Thyroid gland (tissue), 4 donors: ENCODE data around the gene HEPACAM. TPM values are rescaled to one million over a fixed set of nuclear protein-coding genes. Genes with fewer than 3 reads are reported as not detected.
A peak's percentile ranks its signal among the peaks of the same experiment; 100 is the strongest.

ENCODE experiments used
- DNase-seq, 2 donors: peaks; one replicate each; pipeline ENCODE4 v3.0.0-alpha.2; 2019
- H3K27ac ChIP-seq, 3 donors: fragments of 200-600 bp; sonication (generic); 1 replicate in 2 of 3; 2 replicates in 1 of 3; pipeline ENCODE4 v1.5.1; 2016 to 2019; ENCODE audit warnings: mild to moderate bottlenecking in 1 of 3, moderate library complexity in 1 of 3
- H3K27me3 ChIP-seq: fragments of 200-600 bp; sonication (generic); one replicate; pipeline ENCODE4 v1.5.1; 2019
- H3K36me3 ChIP-seq, 2 donors: fragments of 200-600 bp; sonication (generic); one replicate each; pipeline ENCODE4 v1.5.1; 2016 to 2019
- H3K4me1 ChIP-seq, 2 donors: fragments of 200-600 bp; sonication (generic); one replicate each; pipeline ENCODE4 v1.5.1; 2017 to 2019
- H3K4me3 ChIP-seq, 3 donors: fragments of 200-600 bp; sonication (generic); replicated peaks in 1 of 3; 1 replicate in 2 of 3; 2 replicates in 1 of 3; pipeline ENCODE4 v1.5.1; 2016; ENCODE audit warnings: mild to moderate bottlenecking in 1 of 3
- H3K9me3 ChIP-seq: fragments of 200-600 bp; sonication (generic); one replicate; pipeline ENCODE4 v1.5.1; 2017
- POLR2A ChIP-seq, 2 donors: fragments of 450-650 bp; IDR thresholded peaks; one replicate each; pipeline ENCODE4 v1.6.1; 2017; ENCODE audit warnings: antibody characterized with exemption in 2 of 2, mild to moderate bottlenecking in 2 of 2, moderate library complexity in 1 of 2
- WGBS, 2 donors: methylation state at CpG; one replicate each; pipeline ENCODE4 v1.1.5; 2017; 5-methylcytosine and 5-hydroxymethylcytosine counted together
- intact Hi-C: fragments of 100-400 bp; cut with DNase I; formaldehyde crosslinking; loops from one replicate; pipeline ENCODE4 v1.15.1; 2023
- total RNA-seq, 4 donors: library from RNA; depleted of rRNA; stranded (reverse); fragments of >200 nt; gene quantifications; one replicate each; pipeline ENCODE4 v1.2.3, GENCODE V29; 2016
- TF ChIP-seq, protein P1 (sequence below), 6 experiments: fragments of 200-600 bp in 3 of 6; fragments of 450-650 bp in 3 of 6; sonication (generic) in 3 of 6; IDR thresholded peaks; one replicate each; pipeline ENCODE4 v1.5.1; 2016 to 2019; ENCODE audit warnings: antibody characterized with exemption in 6 of 6, mild to moderate bottlenecking in 2 of 6, inconsistent platforms in 1 of 6, moderate library complexity in 1 of 6

The HEPACAM gene
- total RNA-seq, 4 donors from 2014 or later: 0.27 to 1.1 (median 0.45) TPM; not detected in 1

- H3K9me3 ChIP-seq: no peaks in the 10 kb centered on the region
- no peak overlapping the region for H3K27ac ChIP-seq
- 23 to 24% methylated on average over 5 of the region's 5 CpGs for WGBS, 2 donors
- H3K27me3 ChIP-seq: no peaks in the 10 kb centered on the region
- no peak for DNase-seq
- no peaks in the 10 kb centered on the region for H3K36me3 ChIP-seq
- no peaks in the 10 kb centered on the region for H3K4me1 ChIP-seq
- no peak overlapping the region for H3K4me3 ChIP-seq
- intact Hi-C loops: no loop called here
- TF ChIP-seq, protein P1, sequence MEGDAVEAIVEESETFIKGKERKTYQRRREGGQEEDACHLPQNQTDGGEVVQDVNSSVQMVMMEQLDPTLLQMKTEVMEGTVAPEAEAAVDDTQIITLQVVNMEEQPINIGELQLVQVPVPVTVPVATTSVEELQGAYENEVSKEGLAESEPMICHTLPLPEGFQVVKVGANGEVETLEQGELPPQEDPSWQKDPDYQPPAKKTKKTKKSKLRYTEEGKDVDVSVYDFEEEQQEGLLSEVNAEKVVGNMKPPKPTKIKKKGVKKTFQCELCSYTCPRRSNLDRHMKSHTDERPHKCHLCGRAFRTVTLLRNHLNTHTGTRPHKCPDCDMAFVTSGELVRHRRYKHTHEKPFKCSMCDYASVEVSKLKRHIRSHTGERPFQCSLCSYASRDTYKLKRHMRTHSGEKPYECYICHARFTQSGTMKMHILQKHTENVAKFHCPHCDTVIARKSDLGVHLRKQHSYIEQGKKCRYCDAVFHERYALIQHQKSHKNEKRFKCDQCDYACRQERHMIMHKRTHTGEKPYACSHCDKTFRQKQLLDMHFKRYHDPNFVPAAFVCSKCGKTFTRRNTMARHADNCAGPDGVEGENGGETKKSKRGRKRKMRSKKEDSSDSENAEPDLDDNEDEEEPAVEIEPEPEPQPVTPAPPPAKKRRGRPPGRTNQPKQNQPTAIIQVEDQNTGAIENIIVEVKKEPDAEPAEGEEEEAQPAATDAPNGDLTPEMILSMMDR (IDR thresholded peaks at IDR 0.05): peak in 5 of 6 experiments; percentile 19 to 77 (median 61)
- TF ChIP-seq POLR2A (IDR thresholded peaks at IDR 0.05): no peak
These were observed 26.2 kb upstream of the HEPACAM start for GRCh38 chr11:124961972-124962609.

DNA sequence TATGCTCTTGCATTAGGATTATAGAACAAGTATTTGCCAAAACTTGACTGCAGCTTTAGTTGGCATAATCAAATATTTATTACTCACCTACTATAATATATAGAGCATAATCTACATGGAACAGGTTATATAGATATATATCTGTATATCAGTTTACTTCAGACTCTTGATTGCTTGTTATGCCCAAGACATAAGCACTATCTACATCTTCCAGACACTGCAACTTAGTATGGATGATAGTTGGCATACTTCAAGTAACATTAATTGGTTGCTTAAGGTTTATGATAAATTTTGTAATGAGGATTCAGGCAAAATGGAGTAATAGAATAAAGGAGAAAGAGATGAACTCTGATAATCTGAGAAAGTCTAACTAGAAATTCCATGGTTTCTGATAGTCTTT lies 19.2 kb upstream of the HEPACAM start:
- Histone ChIP-seq H3K27ac (no peak overlapping the region), H3K27me3 (no peaks in the 10 kb centered on the region), H3K9me3 (no peaks in the 10 kb centered on the region), H3K4me3 (no peak overlapping the region), H3K36me3 (no peaks in the 10 kb centered on the region), H3K4me1 (peaks cover 9 to 12% of the 10 kb centered on the region in 2 donors)
- intact Hi-C loops: loop anchor here (10.0 kb wide), 1 partner anchor 190 kb away; no protein-coding TSS in a partner anchor
- TF ChIP-seq, protein P1 (IDR thresholded peaks at IDR 0.05): no peak
- no peak for TF ChIP-seq POLR2A (IDR thresholded peaks at IDR 0.05)
- no peak for DNase-seq

GRCh38 chr11:124954590-124954955 lies 18.7 kb upstream of the HEPACAM start:
- no peak for TF ChIP-seq POLR2A (IDR thresholded peaks at IDR 0.05)
- TF ChIP-seq, protein P1 (IDR thresholded peaks at IDR 0.05): no peak
- Histone ChIP-seq H3K36me3 (no peaks in the 10 kb centered on the region), H3K27ac (peak overlapping the region in 1 of 3 donors; percentile 51), H3K9me3 (no peaks in the 10 kb centered on the region), H3K4me1 (peaks cover 9 to 12% of the 10 kb centered on the region in 2 donors), H3K27me3 (no peaks in the 10 kb centered on the region), H3K4me3 (peak overlapping the region in 1 of 3 donors; percentile 62)
- 24 to 34% methylated on average over 6 of the region's 6 CpGs for WGBS, 2 donors
- intact Hi-C loops: loop anchor here (10.0 kb wide), 1 partner anchor 190 kb away; no protein-coding TSS in a partner anchor
- no peak for DNase-seq

DNA sequence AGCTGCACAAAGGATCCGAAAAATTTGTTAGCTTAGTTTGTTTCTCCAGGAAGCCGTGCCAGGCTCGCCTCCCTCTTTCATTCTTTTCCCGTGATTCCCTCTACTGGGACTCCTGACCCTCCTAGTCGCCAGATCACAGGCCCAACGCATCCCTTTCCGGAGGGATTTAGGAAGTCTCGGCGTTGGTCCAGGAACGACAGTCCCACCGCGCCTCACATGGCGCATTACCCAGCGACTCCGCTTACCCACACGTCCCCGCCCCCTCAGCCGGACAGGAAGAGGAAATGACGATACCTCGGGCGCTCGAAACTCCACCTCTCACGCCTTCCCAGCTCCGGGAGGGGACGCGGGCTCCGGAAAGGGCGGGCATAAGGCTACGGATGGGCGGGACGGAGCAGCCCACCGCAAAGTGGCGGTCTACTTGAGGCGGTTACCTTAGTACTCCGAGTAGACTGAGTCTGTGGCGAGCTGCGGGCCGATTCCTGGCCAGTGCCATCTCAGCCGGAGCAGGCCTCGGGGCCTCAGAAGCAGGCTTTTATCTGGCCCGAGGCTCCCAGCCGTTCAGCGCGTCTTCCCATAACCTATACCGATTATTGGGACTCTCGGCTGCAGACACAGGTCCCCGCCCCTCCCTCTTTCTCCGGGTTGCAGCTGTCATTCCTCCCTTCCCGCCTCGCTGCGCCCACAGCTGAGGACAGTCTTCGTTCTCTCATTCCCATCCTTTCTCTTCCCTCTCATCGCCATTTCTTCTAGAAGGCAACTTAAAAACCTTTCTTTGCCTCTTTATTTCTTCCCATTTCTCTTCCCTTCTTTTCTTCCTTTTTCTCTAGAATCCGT lies 18.1 kb upstream of the HEPACAM start, which contains the start of gene CCDC15:
Gene CCDC15, plus strand, starts transcription at position 450 of the 837 bp plus-strand sequence. CDS start 531 bp downstream, outside the sequence.
- H3K27ac ChIP-seq: peak within 1 kb of the TSS; percentile 6 to 76 (median 64)
- H3K27me3 ChIP-seq: no peaks in the 10 kb centered on the region
- H3K36me3 ChIP-seq: no peaks in the 10 kb centered on the region
- H3K4me1 ChIP-seq: peaks cover 9 to 12% of the 10 kb centered on the region in 2 donors
- TF ChIP-seq, protein P1 (IDR thresholded peaks at IDR 0.05): no peak
- peak in 1 of 2 donors; percentile 83 for TF ChIP-seq POLR2A (IDR thresholded peaks at IDR 0.05)
- intact Hi-C loops: loop anchor here (10.0 kb wide), 1 partner anchor 191 kb away; no protein-coding TSS in a partner anchor
- no peaks in the 10 kb centered on the region for H3K9me3 ChIP-seq
- 1% methylated on average over 36 to 52 of the region's 54 CpGs for WGBS, 2 donors
- peak; percentile 96 to 97 for DNase-seq
- peak within 1 kb of the TSS; percentile 13 to 62 (median 48) for H3K4me3 ChIP-seq
